NCI-H2196 (cell line): Measurements from ENCODE around the gene GOLGA6L7.
"Not testable (repeated sequence)": the region's sequence is repeated elsewhere in the genome, so short reads cannot be mapped to it uniquely, and the experiment has no call there.

ENCODE experiments used
- DNase-seq: peaks from one replicate; lab custom pipeline; 2025; ENCODE audit not compliant: unreplicated experiment; lab: John Stamatoyannopoulos, UW

GOLGA6L7 gene, protein sequence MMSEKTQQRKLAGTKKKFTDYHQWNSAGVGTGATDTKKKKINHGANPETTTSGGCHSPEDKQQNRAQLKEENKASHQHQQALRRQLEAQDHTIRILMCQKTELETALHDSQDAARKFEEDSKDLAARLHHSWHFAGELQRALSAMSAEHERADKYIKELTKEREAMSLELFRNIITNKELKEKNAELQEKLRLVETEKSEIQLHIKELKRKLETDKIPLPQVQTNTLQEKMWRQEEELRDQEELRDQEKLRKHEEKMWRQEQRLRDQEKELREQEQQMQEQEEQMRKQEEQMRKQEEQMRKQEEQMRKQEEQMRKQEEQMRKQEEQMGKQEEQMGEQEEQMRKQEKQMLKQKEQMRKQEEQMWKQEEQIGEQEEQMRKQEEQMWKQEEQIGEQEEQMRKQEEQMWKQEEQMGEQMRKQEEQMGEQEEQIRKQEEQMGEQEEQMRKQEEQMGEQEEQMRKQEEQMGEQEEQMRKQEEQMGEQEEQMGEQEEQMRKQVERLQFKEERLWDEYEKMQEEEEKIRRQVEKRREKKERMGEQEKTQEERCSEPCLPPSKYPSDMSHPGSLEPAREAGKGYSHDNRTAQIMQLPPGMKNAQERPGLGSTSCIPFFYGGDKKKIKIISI

DNA sequence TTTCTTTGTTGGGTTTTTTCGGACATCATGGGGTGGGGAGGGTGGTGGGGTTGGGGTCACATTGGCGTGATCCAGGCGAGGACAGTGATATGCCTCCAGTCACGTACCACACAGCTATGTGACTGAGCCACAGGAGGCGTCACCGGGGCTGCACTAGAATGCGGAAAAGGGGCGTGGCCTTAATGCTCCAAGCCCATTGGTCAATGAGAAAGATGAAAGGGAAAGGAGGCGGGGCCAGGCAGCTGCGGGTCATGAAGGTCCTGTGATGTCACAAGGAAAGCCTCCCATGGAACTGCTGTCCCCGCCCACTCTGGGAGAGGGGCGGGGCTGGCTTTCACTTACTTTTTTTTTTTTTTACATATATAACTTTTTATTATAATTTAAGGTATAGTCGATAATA, at the start of gene GOLGA6L7:
Gene GOLGA6L7 (minus strand): TSS at position 124 of the 400 bp plus-strand sequence. CDS start 95 bp downstream, at position 29.
- DNase-seq, result not testable (repeated sequence)

DNA sequence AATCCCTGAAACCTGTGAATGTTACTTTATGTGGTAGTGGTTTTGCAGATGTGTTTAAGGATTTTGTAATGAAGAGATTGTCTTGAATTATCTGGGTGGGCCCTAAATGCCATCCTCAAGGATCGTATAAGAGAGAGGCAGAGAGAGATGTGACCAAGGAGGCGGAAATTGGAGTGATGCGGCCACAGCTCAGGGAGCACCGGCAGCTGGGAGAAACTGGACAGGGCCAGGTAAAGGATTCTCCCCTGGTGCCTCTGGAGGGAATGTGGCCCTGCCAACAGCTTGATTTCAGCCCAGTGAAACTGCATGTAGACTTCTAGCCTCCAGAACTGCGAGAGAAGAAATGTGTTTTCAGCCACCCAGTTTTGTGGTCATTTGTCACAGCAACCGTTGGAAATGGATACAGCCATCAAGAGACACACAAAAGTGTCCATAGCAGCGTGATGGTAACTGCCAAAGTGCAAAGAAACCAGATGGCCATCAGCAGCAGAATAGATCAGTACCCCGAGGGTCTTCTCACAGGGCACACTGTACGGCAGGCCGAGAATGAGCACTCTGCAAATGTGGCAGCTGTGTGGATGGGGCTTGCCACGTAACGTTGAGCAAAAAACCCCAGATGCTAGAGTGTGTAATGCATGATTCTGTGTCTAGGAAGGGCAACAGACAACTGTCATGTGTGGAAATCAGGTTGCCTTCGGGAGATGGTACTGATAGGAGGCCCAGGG, 49.6 kb upstream of the GOLGA6L7 start:
- no peak for DNase-seq

DNA sequence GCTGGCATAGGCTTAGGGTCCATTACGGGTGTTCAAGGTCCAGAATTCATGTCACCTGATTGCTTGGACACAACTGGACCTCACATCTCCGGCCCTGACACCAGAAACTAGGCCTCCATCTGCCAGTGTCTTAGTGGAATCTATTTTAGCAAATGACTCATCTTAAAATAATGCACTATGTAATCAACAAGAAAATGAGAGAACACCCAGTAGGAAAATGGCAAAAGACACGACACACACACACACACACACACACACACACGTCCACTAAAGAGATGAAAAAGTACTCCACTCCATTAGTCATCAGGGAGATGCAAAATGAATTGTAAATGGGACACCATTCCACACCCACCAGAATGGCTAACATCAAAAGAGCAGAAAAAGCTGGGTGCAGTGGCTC, 48.5 kb upstream of the GOLGA6L7 start:
- no peak for DNase-seq

DNA sequence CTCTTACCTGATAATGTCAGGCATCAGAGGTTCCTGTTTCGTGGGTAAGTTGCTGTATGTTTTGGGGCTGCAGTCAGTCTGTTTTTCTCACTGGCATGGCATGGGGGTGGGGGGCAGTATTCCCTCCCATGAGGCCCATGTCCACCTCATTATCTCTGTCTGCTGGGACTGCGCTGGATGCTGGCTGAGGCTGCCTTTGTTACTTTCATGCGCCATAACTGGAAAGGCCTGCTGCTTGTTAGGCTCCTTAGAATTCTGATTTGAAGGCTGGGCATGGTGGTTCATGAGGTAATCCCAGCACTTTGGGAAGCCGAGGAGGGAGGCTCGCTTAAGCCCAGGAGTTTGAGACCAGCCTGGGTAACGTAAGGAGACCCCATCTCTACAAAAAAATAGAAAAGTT, 47.1 kb upstream of the GOLGA6L7 start:
- no peak for DNase-seq

DNA sequence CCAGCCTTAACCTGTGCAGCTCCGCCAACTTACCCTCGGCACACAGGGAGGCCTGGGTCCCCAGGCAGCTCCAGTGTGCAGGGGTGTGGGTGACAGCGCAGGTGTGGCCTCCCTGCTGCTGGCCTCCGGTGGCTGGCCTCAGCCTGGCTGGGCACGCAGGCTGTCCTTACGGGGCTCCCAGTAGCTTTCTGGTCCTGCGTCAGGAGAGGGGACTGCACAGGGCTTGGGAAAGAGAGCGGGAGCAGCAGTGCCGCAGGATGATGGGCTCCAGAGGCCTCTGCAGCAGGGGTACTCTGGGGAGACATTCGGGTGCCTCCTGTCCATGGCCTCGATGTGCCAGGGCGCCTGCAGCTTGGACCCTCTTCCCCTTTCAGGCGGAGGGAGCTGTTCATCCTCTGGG, 46.7 kb upstream of the GOLGA6L7 start:
- DNase-seq, result no peak

DNA sequence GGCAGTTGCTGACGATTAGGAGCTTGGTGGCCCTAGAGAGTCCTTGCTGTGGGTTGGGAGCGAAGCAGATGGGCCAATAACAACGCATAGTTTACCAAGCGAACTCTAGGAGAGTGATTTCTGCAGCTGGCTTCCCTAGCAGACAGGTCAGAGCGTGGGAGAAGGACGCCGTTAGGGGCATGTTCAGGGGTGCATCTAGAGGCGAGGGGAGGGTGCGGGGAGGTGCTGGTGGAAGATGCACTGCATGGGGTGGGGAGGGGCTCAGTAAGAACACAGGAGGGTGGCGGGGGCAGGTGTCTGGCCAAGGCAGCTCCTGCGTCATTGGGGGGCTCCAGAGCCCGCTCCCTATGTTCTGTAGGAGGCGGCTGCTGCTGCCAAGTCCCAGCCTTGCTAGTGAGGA, 46.2 kb upstream of the GOLGA6L7 start:
- DNase-seq, result no peak

DNA sequence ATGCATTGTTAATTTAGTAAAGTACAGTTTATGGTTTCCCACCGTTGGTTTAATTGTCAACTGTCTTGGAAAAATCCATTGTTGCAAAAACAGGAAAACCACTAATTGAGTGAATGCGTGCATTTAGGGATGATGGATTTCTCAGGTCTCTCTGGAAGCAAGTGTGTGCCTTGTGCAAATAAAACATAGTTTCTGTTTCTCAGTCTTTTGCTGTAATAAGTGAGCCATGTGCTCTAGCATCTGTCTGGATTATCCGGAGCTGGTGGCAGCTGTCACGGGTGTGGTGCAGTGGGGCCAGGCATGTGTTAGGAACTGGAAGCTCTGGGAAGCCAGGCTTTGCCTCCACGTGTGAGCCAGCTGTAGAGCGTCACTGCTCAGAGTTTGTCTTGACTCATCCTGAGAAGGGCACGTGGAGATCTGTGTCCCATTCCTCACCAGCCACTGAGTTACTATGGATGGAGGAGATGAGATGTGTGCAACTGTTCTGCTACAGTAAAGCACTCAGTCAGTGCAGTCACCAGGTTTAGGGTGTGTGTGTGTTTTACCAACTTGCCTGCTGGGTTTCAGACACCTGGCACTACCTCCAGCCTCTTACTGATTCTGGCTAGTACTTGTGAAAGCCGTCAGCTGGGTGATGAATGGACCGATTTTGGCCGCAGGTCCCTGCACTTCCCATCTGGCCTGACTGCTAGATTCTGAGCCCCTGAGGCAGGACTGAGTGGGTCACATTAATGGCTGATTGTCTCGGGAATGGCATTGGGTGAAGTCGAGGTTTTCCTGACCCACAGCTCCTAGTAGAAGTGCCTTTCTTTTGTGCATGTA, 44.6 kb upstream of the GOLGA6L7 start:
- DNase-seq, result no peak

DNA sequence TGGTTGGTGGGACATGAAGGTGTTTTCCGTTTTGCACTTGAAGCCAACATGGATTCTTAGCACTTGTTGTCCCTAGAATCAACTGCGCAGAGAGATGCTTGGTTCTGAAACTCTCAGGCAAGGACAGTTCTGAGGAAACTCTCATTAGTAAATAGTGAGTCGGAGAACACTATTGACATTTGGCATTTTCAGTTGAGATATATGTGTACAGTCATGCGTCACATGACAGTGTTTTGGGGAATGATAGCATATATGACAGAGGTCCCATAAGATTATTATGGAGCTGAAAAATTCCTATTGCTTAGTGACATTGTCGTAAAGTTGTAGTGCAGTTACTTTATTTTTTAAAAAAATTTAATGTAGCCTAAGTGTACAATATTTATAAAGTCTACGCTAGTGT, 43.1 kb upstream of the GOLGA6L7 start:
- no peak for DNase-seq

DNA sequence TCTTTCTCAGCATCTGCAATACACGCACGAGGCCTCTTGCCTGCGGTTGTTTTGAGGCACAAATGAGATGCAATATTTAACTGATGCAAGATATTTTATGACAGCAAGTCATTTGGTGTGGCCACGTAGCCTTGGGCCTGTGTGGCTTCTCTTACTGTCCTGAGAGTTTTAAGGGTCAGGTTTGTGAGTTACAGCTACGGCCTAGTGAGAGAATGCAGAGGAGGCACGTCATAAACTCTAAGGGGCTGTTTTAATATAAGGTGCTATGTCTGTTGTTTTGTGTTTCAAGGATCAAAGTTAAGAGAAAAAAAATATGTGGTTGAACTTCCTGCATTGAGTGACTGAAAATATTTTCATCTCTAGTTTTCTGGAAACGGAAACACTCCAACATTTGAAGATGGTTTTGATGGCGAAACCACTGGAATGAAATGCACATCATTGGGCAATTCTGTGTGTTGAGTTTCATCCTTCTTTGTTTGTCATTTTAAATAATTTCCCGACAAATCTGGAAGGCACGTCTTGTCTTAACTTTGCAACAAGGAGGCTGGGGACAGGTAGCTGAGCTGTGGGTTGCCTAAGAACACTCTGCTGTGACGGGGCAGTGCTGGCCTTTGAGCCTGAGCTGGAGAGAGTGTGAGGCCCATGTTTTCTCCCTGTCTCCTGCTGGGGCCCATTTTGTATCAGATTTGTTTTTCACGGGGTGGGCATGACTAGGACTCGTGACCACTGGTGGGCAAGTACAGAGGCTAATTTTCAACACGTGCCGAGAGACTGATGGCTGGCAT, 42.5 kb upstream of the GOLGA6L7 start:
- DNase-seq, result no peak

DNA sequence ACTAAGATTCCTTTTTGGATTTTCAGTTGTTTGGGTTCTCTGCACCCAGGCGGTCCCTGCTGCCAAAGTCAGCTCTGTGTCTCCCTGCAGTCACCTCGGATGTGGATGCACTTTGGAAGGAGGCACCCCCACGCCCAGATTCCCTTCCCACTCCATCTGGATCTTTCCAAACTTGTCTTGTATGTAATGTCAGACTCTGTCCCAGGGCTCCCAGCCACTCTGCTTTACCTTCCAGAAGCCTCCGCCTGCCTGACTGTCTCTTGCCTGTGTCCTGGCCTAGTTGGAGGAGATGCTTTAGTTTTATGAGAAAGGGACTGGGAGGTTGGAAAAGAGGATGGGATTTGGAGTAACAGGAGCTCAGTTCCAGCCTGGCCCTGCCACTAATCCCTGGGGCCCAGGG, 41.8 kb upstream of the GOLGA6L7 start:
- DNase-seq, result not testable (repeated sequence)

DNA sequence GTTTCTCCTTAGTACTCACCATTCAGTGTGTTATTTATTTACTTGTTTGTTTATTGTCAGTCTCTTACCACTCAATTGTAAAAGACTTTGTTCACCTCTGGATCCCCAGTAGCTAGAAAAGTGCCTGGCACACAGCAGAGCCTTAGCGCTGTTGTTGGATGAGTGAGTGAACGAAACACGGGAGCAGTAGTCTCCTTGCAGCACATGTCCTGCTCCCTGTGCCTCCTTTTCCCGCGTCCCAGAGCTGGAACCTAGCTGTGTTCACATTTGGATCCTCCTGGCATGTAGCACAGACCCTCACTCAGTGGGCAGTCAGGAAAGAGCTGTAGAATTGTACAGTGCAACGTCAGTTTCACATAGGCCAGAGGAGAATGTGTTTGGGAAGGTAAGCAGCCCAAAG, 41.4 kb upstream of the GOLGA6L7 start:
- DNase-seq, result not testable (repeated sequence)

DNA sequence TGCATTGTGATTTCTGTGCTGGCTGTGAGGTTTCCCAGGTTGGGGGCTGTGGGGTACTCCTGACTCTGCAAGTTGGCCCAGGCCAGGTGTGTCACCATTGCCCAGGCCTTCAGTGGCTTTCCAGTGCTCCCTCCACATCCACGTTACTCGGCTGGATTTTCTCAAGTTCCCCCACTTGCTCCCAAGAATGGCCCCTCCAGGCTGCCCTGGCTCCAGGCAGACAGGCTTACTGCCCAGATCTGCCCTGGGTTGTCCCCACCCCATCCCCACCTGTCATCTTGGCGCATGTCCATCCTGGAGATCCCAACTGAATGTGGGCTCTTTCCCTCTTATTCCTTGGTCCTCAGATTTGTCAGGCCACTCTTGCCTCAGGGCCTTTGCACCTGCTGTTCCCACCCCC, 40.9 kb upstream of the GOLGA6L7 start:
- no peak for DNase-seq

DNA sequence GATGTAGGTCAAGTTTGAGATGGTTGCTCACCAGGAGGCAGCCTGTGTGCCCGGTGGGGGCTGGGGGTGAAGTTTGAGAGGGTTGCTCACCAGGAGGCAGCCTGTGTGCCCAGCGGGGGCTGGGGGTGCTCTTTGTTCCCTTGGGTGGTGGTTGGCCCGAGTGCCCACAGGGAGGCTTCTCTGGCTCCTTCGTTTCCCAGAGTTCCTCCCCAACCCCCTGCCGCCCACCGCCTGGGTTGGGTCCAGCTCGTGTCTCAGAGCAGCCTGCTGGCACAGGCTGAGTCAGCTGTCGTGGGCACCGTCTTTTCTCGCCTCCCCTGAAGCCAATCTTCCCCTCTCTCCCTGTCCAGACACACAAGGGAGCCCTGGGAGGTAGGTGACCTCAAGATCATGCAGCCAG, 40.5 kb upstream of the GOLGA6L7 start:
- DNase-seq, result no peak

DNA sequence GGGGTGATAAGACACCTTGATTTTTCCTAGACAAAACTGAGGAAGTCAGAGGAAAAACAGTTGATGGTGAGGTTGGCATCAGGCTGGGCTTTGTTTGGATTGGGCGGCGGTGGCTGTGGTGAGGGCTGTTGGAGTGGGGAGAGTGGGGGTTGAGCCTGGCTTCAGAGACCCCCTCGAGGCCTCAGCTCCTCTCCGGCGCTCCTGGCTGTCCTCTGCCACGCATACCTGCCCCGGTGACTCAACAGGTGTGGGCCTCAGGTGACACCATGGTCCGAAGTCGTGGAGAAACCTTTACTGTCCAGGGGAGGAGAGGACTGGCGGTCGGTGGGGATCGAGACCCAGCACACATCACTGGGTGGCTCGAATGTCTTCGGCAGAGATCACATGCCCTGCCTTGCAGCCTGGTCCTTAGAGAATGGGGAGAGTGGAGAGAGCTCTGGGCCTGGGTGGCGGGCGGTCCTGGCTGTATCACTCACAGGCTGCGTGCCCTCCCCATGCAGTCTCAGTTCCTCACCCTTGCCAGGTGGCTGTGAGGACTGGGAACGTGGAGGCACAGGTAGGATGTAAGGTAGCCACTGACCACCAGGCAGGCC, 40.0 kb upstream of the GOLGA6L7 start:
- DNase-seq, result no peak

DNA sequence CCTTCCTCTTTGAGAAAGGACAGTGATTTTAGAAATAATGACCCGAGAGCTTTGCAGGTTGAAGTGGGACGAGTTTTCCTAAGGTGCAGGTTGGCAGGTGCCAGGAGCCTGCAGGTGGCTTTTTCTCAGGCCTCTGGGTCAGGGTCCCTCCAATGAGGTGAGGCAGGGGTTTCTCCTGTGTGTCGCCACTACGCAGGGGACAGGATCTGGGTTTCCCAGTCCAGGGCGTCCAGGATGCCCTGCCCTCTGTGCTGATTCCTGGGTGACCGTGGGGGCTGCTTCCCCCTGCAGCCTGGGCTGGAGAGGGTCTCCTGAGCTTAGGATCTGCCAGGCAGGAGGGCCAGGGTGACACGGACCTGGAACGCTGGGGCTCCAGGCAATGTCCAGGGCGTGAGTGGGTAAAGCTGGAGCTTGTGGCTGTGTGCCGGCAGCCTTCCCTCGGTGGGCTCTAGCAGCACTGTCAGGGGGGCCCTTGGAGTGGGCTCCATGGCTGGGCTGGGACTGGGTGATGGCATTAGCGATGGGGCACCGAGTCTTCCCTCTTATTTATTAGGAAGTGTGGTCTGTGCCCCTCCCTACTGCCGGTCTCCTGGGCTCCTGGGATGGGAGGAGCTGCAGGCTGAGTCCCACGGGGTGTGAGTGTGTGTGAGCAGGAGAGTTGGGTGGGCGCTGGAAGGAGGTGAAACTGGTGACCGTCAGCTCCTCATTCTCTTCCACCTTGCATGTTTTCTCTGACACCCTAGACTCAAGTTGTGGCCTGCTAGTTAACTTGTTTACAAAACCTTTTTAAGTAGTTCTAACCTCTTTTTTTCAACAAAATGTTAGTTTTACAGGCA, 39.1 kb upstream of the GOLGA6L7 start:
- no peak for DNase-seq

DNA sequence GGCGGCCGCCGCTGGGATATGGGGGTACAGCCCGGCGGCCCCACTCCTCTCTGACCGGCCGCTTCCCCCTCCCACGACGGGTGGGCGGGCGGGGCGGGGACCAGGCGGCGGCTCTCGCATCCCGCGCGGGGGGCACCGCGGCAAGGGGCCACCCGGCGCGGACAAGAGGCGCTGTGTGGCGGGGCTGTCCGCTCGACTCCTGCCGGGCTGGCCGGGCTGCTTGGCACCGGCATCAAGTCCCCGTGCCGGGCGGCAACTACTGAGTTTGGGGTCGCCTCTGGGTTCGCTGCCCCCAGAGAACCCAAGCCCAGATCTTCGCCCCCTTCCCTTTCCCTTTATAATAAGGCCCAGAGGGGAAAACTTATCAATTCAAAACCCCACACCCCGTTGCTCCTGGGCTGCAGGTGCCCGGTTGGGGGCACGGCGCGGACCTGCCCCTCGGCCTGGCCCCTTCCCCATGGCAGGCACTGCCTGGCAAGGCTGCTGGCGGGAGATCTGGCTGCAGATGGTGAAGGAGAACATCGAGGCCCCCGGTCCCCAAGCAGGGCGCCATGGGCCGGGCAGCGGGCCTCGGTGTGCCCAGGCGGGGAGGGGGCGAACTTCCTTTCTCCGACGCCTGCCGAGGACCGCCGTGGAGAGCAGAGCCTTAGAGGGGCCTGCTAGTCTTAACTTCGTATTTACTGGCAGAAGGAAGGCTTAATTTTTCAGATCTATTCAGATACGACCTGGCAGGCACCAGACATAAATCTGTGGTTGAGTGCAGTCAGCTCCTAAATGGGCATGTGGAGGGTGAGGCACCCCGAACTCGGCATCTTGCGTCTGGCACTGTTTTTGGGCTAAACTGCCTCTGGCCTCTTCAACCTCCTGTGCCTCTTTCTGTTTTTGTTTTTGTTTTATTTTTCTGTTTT, 38.2 kb upstream of the GOLGA6L7 start:
- DNase-seq, result no peak

DNA sequence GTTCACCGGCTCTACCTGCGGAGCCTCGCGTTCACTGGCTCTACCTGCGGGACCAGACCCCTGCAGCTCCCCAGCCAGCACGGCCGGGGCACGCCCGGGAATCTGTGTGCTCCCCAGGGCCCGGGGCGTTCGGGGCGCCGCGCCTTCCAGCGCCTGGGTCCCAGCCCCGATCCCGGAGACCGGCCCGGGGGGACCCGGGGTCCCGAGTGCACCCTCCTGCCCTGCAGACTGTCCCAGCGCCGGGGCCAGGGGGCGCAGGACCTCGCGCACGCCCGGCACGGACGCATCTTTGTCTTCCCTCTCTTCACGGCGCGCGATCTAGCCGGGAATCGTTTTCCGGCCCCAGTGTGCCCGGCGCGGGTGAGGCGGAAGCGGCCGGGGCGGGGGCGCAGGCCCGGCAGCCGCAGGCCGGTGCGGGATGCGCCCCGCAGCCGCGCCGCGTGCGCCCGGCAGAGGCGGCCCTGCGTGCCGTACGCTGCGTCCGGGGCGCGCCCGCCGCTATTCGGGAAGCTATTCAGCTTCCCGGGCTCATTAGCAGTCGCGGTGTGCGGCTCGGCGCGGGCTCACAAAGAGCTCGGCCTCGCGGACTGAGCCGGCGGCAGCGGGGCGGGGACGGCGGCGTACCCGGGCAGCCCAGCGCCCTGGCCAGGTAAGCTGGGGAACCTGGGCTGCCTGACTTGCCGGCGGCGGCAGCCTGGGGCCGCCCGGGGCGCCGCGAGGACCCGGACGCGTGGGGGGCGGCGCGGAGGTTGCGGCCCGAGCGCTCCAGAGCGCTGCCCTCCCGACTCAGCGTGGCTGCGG, 37.4 kb upstream of the GOLGA6L7 start, which contains the start of gene APBA2:
Gene APBA2 (plus strand): TSS at position 345 of the 801 bp plus-strand sequence. CDS start 167,911 bp downstream, outside the sequence.
- DNase-seq, result peak; percentile 10
